WTC11 (cell line): ENCODE results near the gene PRXL2B. TPM values are rescaled to one million over a fixed set of nuclear protein-coding genes. Genes with fewer than 3 reads are reported as not detected.

ENCODE experiments used
- ATAC-seq: fragments of 200-7000 bp; cut with Tn5 transposase; 2 replicates; pipeline ENCODE4 v1.10.0; 2021; ENCODE audit warnings: mild to moderate bottlenecking, moderate library complexity
- CTCF ChIA-PET: fragments of 300-600 bp; sonication (Branson Sonifier 250); formaldehyde crosslinking; loops from one replicate; lab custom pipeline; 2021; ENCODE audit warnings: antibody characterized with exemption; lab: Charles Lee
- POLR2A ChIA-PET: fragments of 350-600 bp; sonication (Branson Sonifier 250); formaldehyde crosslinking; loops from one replicate; lab custom pipeline; 2021; ENCODE audit warnings: antibody characterized with exemption; lab: Charles Lee
- DNase-seq: peaks from one replicate; pipeline ENCODE4 v3.0.0; 2021; ENCODE audit warnings: low spot score
- H3K27ac Mint-ChIP-seq: 2 replicates; pipeline ENCODE4 v1.8.0; 2021; ENCODE audit warnings: mixed read lengths
- H3K27me3 Mint-ChIP-seq: 2 replicates; pipeline ENCODE4 v1.8.0; 2021; ENCODE audit warnings: low read depth, mild to moderate bottlenecking, moderate library complexity, mixed read lengths
- H3K36me3 Mint-ChIP-seq: 2 replicates; pipeline ENCODE4 v1.8.0; 2021; ENCODE audit warnings: mixed read lengths
- H3K4me1 Mint-ChIP-seq: 2 replicates; pipeline ENCODE4 v1.8.0; 2022; ENCODE audit warnings: mixed read lengths
- H3K4me3 Mint-ChIP-seq: 2 replicates; pipeline ENCODE4 v1.8.0; 2021; ENCODE audit warnings: mild to moderate bottlenecking, moderate library complexity, mixed read lengths
- H3K9me3 Mint-ChIP-seq: 2 replicates; pipeline ENCODE4 v1.8.0; 2021; ENCODE audit warnings: mixed read lengths
- CBFB ChIP-seq: sonication (generic); formaldehyde crosslinking; IDR thresholded peaks from 2 replicates; pipeline ENCODE4 v1.8.1; 2022; ENCODE audit warnings: mild to moderate bottlenecking, low read depth, missing genetic modification reagents
- ESRRA ChIP-seq: sonication (generic); formaldehyde crosslinking; IDR thresholded peaks from 2 replicates; pipeline ENCODE4 v1.8.1; 2022; ENCODE audit warnings: mild to moderate bottlenecking, missing genetic modification reagents, borderline replicate concordance
- FOXP4 ChIP-seq: sonication (generic); formaldehyde crosslinking; IDR thresholded peaks from 2 replicates; pipeline ENCODE4 v1.8.0; 2022; ENCODE audit warnings: mild to moderate bottlenecking, missing genetic modification reagents
- GABPB1 ChIP-seq: sonication (generic); formaldehyde crosslinking; IDR thresholded peaks from 2 replicates; pipeline ENCODE4 v1.8.1; 2023; ENCODE audit warnings: mild to moderate bottlenecking, missing genetic modification reagents
- KAT7 ChIP-seq: sonication (generic); formaldehyde crosslinking; IDR thresholded peaks from 2 replicates; pipeline ENCODE4 v1.8.1; 2023; ENCODE audit warnings: missing genetic modification reagents, mild to moderate bottlenecking, borderline replicate concordance
- MXD4 ChIP-seq: fragments of 250-450 bp; sonication (Bioruptor Pico); IDR thresholded peaks from 2 replicates; pipeline ENCODE4 v1.8.0; 2021; ENCODE audit warnings: mild to moderate bottlenecking, moderate library complexity, borderline replicate concordance
- MYBL2 ChIP-seq: sonication (generic); formaldehyde crosslinking; IDR thresholded peaks from 2 replicates; pipeline ENCODE4 v1.8.1; 2023; ENCODE audit warnings: mild to moderate bottlenecking, moderate library complexity, missing genetic modification reagents
- NR3C1 ChIP-seq: sonication (generic); formaldehyde crosslinking; conservative IDR thresholded peaks from 2 replicates; pipeline ENCODE4 v1.8.1; 2023; ENCODE audit warnings: low read depth, mild to moderate bottlenecking, missing genetic modification reagents
- PRRX2 ChIP-seq: fragments of 250-450 bp; sonication (Bioruptor Pico); IDR thresholded peaks from 2 replicates; pipeline ENCODE4 v1.8.0; 2021; ENCODE audit warnings: mild to moderate bottlenecking
- RELA ChIP-seq: sonication (generic); formaldehyde crosslinking; IDR thresholded peaks from 2 replicates; pipeline ENCODE4 v1.8.1; 2022; ENCODE audit warnings: missing genetic modification reagents, mild to moderate bottlenecking, borderline replicate concordance
- USF1 ChIP-seq: sonication (generic); formaldehyde crosslinking; IDR thresholded peaks from 2 replicates; pipeline ENCODE4 v1.8.0; 2022; ENCODE audit warnings: mild to moderate bottlenecking, missing genetic modification reagents
- ZBTB43 ChIP-seq: sonication (generic); formaldehyde crosslinking; IDR thresholded peaks from 2 replicates; pipeline ENCODE4 v1.8.1; 2023; ENCODE audit warnings: mild to moderate bottlenecking, missing genetic modification reagents
- ZNF121 ChIP-seq: sonication (generic); formaldehyde crosslinking; IDR thresholded peaks from 2 replicates; pipeline ENCODE4 v1.8.0; 2023; ENCODE audit warnings: missing genetic modification reagents
- ZNF232 ChIP-seq: sonication (generic); formaldehyde crosslinking; IDR thresholded peaks from 2 replicates; pipeline ENCODE4 v1.8.0; 2022; ENCODE audit warnings: mild to moderate bottlenecking, missing genetic modification reagents
- ZNF425 ChIP-seq: fragments of 250-450 bp; sonication (Bioruptor Pico); conservative IDR thresholded peaks from 2 replicates; pipeline ENCODE4 v1.9.0; 2021; ENCODE audit warnings: mild to moderate bottlenecking
- total RNA-seq: library from RNA; stranded (reverse); gene quantifications from 3 replicates; pipeline ENCODE4 v1.2.3, GENCODE V29; 2021

PRXL2B gene
- total RNA-seq, 1 experiment from 2014 or later = 50.3 TPM

- no peak for ATAC-seq
- Mint-ChIP-seq H3K27ac (no peak overlapping the region), H3K36me3 (peaks cover 15% of the 10 kb centered on the region), H3K27me3 (peaks cover 6% of the 10 kb centered on the region), H3K4me3 (no peak overlapping the region), H3K4me1 (peaks cover 5% of the 10 kb centered on the region), H3K9me3 (peaks cover 12% of the 10 kb centered on the region)
- POLR2A ChIA-PET = no interaction called here
- no peak for DNase-seq
- CTCF ChIA-PET = no interaction called here
- no peak for TF ChIP-seq ZNF425 (CRISPR knock-in tag)
Measured at GRCh38 chr1:2589431-2590232, 3.1 kb downstream of the PRXL2B start.

- H3K4me3 Mint-ChIP-seq = no peak overlapping the region
- no peak for DNase-seq
- ATAC-seq = no peak
- H3K4me1 Mint-ChIP-seq = no peaks in the 10 kb centered on the region
- peaks cover 15% of the 10 kb centered on the region for H3K36me3 Mint-ChIP-seq
- peaks cover 6% of the 10 kb centered on the region for H3K27me3 Mint-ChIP-seq
- ChIA-PET CTCF (no interaction called here), POLR2A (no interaction called here)
- TF ChIP-seq ZNF121 (CRISPR knock-in tag) (no peak), MXD4 (CRISPR knock-in tag) (no peak), NR3C1 (CRISPR knock-in tag) (no peak), FOXP4 (CRISPR knock-in tag) (no peak), ZBTB43 (CRISPR knock-in tag) (no peak), GABPB1 (no peak), RELA (CRISPR knock-in tag) (no peak), ZNF232 (CRISPR knock-in tag) (no peak), ESRRA (CRISPR knock-in tag) (no peak), USF1 (no peak), KAT7 (CRISPR knock-in tag) (no peak), MYBL2 (no peak), PRRX2 (CRISPR knock-in tag) (no peak), CBFB (no peak)
- TF ChIP-seq, all 79 proteins: peak for 0
- Mint-ChIP-seq H3K9me3 (peaks cover 12% of the 10 kb centered on the region), H3K27ac (no peak overlapping the region)
Measured at GRCh38 chr1:2590233-2591141, 3.9 kb downstream of the PRXL2B start.
